ENCODE measurements around the gene PPP1R11. TPM values are rescaled to one million over a fixed set of nuclear protein-coding genes. Genes with fewer than 3 reads are reported as not detected.

PPP1R11 gene
- total and polyA plus RNA-seq, 2 experiments from 2014 or later = 19.6 to 26.6 TPM

DNA sequence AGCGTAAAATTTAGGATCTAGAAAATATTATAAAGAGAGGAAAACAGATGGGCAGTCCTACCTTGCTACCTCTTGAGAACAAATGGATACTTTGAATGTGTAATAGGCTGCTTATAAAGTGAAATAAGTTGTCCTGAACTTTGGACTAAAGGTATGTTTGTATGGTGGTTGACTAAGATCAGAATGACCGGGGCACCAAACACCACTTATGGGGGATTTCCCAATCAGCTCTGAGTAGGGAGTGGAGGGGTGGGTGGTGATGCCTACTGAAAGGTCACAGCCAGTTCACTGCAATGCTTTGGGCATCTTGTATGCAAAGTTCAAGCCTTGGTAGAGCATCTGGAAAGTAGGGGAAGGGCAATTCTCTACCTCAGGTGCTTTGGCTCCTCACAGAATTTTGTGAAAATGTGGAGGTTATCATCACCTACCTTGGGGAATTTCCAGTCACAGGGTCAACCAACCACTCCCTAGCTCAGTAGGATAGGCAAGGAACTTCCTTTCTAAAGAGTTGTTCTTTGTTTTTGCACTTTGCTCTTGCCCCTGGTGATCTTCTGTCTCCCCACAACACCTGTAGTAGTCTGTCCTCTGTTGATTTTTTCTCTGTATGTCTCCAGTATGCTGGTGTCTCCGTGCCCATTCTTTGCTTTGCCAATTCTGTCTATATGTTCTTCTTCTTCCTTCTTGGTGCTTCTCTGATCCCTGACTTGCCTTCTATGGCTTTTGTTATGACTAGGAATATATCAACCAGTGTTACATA is 46.2 kb downstream of the PPP1R11 start, which contains the start of gene TRIM31:
Gene TRIM31, minus strand, starts transcription at position 88 of the 757 bp plus-strand sequence. CDS start 285 bp downstream, outside the sequence.
- H4K20me1 ChIP-seq (replicated peaks; ENCODE audit: insufficient read depth) = no peaks in the 10 kb centered on the region
- no peak within 1 kb of the TSS for H3K4me3 Mint-ChIP-seq
- ATAC-seq = no peak

More for the DNA sequence above, 46.2 kb downstream of the PPP1R11 start, which contains the start of gene TRIM31:
- H3F3A ChIP-seq (replicated peaks; ENCODE audit: low read depth) = no peaks in the 10 kb centered on the region
- H3K9me2 ChIP-seq (ENCODE audit: insufficient read depth) = no peaks in the 10 kb centered on the region
- Mint-ChIP-seq H3K27me3 (ENCODE audit: insufficient read depth, low read depth, poor library complexity) (peaks cover 13% of the 10 kb centered on the region), H3K9me3 (no peaks in the 10 kb centered on the region), H3K36me3 (ENCODE audit: low read depth) (no peaks in the 10 kb centered on the region), H3K27ac (no peak within 1 kb of the TSS), H3K4me1 (no peaks in the 10 kb centered on the region)
- no peak for TF ChIP-seq NANOG (IDR thresholded peaks at IDR 0.05; ENCODE audit: borderline replicate concordance)
- TF ChIP-seq EZH2 (IDR thresholded peaks at IDR 0.05; ENCODE audit: low read depth, unreplicated experiment) = no peak
- TF ChIP-seq POLR2AphosphoS5 (IDR thresholded peaks at IDR 0.05; ENCODE audit: low read depth) = no peak
- TF ChIP-seq EZH2phosphoT487 (IDR thresholded peaks at IDR 0.05; ENCODE audit: unreplicated experiment) = no peak
- TF ChIP-seq, protein P1, sequence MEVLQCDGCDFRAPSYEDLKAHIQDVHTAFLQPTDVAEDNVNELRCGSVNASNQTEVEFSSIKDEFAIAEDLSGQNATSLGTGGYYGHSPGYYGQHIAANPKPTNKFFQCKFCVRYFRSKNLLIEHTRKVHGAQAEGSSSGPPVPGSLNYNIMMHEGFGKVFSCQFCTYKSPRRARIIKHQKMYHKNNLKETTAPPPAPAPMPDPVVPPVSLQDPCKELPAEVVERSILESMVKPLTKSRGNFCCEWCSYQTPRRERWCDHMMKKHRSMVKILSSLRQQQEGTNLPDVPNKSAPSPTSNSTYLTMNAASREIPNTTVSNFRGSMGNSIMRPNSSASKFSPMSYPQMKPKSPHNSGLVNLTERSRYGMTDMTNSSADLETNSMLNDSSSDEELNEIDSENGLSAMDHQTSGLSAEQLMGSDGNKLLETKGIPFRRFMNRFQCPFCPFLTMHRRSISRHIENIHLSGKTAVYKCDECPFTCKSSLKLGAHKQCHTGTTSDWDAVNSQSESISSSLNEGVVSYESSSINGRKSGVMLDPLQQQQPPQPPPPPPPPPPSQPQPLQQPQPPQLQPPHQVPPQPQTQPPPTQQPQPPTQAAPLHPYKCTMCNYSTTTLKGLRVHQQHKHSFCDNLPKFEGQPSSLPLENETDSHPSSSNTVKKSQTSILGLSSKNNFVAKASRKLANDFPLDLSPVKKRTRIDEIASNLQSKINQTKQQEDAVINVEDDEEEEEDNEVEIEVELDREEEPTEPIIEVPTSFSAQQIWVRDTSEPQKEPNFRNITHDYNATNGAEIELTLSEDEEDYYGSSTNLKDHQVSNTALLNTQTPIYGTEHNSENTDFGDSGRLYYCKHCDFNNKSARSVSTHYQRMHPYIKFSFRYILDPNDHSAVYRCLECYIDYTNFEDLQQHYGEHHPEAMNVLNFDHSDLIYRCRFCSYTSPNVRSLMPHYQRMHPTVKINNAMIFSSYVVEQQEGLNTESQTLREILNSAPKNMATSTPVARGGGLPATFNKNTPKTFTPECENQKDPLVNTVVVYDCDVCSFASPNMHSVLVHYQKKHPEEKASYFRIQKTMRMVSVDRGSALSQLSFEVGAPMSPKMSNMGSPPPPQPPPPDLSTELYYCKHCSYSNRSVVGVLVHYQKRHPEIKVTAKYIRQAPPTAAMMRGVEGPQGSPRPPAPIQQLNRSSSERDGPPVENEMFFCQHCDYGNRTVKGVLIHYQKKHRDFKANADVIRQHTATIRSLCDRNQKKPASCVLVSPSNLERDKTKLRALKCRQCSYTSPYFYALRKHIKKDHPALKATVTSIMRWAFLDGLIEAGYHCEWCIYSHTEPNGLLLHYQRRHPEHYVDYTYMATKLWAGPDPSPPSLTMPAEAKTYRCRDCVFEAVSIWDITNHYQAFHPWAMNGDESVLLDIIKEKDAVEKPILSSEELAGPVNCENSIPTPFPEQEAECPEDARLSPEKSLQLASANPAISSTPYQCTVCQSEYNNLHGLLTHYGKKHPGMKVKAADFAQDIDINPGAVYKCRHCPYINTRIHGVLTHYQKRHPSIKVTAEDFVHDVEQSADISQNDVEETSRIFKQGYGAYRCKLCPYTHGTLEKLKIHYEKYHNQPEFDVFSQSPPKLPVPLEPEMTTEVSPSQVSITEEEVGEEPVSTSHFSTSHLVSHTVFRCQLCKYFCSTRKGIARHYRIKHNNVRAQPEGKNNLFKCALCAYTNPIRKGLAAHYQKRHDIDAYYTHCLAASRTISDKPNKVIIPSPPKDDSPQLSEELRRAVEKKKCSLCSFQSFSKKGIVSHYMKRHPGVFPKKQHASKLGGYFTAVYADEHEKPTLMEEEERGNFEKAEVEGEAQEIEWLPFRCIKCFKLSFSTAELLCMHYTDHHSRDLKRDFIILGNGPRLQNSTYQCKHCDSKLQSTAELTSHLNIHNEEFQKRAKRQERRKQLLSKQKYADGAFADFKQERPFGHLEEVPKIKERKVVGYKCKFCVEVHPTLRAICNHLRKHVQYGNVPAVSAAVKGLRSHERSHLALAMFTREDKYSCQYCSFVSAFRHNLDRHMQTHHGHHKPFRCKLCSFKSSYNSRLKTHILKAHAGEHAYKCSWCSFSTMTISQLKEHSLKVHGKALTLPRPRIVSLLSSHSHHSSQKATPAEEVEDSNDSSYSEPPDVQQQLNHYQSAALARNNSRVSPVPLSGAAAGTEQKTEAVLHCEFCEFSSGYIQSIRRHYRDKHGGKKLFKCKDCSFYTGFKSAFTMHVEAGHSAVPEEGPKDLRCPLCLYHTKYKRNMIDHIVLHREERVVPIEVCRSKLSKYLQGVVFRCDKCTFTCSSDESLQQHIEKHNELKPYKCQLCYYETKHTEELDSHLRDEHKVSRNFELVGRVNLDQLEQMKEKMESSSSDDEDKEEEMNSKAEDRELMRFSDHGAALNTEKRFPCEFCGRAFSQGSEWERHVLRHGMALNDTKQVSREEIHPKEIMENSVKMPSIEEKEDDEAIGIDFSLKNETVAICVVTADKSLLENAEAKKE (CRISPR knock-in tag; IDR thresholded peaks at IDR 0.05) = no peak
- TF ChIP-seq, protein P2, sequence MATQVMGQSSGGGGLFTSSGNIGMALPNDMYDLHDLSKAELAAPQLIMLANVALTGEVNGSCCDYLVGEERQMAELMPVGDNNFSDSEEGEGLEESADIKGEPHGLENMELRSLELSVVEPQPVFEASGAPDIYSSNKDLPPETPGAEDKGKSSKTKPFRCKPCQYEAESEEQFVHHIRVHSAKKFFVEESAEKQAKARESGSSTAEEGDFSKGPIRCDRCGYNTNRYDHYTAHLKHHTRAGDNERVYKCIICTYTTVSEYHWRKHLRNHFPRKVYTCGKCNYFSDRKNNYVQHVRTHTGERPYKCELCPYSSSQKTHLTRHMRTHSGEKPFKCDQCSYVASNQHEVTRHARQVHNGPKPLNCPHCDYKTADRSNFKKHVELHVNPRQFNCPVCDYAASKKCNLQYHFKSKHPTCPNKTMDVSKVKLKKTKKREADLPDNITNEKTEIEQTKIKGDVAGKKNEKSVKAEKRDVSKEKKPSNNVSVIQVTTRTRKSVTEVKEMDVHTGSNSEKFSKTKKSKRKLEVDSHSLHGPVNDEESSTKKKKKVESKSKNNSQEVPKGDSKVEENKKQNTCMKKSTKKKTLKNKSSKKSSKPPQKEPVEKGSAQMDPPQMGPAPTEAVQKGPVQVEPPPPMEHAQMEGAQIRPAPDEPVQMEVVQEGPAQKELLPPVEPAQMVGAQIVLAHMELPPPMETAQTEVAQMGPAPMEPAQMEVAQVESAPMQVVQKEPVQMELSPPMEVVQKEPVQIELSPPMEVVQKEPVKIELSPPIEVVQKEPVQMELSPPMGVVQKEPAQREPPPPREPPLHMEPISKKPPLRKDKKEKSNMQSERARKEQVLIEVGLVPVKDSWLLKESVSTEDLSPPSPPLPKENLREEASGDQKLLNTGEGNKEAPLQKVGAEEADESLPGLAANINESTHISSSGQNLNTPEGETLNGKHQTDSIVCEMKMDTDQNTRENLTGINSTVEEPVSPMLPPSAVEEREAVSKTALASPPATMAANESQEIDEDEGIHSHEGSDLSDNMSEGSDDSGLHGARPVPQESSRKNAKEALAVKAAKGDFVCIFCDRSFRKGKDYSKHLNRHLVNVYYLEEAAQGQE (IDR thresholded peaks at IDR 0.05; ENCODE audit: unreplicated experiment) = no peak
- TF ChIP-seq, protein P3, sequence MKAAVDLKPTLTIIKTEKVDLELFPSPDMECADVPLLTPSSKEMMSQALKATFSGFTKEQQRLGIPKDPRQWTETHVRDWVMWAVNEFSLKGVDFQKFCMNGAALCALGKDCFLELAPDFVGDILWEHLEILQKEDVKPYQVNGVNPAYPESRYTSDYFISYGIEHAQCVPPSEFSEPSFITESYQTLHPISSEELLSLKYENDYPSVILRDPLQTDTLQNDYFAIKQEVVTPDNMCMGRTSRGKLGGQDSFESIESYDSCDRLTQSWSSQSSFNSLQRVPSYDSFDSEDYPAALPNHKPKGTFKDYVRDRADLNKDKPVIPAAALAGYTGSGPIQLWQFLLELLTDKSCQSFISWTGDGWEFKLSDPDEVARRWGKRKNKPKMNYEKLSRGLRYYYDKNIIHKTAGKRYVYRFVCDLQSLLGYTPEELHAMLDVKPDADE (IDR thresholded peaks at IDR 0.05) = no peak
- no peak for TF ChIP-seq JUNB (IDR thresholded peaks at IDR 0.05; ENCODE audit: unreplicated experiment)
- TF ChIP-seq, protein P4, sequence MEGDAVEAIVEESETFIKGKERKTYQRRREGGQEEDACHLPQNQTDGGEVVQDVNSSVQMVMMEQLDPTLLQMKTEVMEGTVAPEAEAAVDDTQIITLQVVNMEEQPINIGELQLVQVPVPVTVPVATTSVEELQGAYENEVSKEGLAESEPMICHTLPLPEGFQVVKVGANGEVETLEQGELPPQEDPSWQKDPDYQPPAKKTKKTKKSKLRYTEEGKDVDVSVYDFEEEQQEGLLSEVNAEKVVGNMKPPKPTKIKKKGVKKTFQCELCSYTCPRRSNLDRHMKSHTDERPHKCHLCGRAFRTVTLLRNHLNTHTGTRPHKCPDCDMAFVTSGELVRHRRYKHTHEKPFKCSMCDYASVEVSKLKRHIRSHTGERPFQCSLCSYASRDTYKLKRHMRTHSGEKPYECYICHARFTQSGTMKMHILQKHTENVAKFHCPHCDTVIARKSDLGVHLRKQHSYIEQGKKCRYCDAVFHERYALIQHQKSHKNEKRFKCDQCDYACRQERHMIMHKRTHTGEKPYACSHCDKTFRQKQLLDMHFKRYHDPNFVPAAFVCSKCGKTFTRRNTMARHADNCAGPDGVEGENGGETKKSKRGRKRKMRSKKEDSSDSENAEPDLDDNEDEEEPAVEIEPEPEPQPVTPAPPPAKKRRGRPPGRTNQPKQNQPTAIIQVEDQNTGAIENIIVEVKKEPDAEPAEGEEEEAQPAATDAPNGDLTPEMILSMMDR (conservative IDR thresholded peaks at IDR 0.05; ENCODE audit: low read depth in 2 of 2) = no peak
- no peak for TF ChIP-seq ZNF114 (CRISPR knock-in tag; IDR thresholded peaks at IDR 0.05)
- no peak for TF ChIP-seq STAT1 (IDR thresholded peaks at IDR 0.05; ENCODE audit: unreplicated experiment)
- no peak for TF ChIP-seq CREB1 (CRISPR knock-in tag; IDR thresholded peaks at IDR 0.05; ENCODE audit: low read depth)
- no peak for TF ChIP-seq ZNF331 (CRISPR knock-in tag; IDR thresholded peaks at IDR 0.05; ENCODE audit: low read depth)
- no peak within 1 kb of the TSS for H3K4me3 ChIP-seq
- H3K4me1 ChIP-seq (ENCODE audit: insufficient read depth) = no peaks in the 10 kb centered on the region
- no peak within 1 kb of the TSS for H3K4me2 ChIP-seq
- no peaks in the 10 kb centered on the region for H3K36me3 ChIP-seq (ENCODE audit: insufficient read depth)
- peaks cover 56% of the 10 kb centered on the region for H3K27me3 ChIP-seq (ENCODE audit: insufficient read depth)
- no peak within 1 kb of the TSS for H3K27ac ChIP-seq (ENCODE audit: low read depth)
- DNase-seq (ENCODE audit: low spot score) = no peak
- no peak within 1 kb of the TSS for H2AFZ ChIP-seq
- no peaks in the 10 kb centered on the region for H3K79me2 ChIP-seq (replicated peaks; ENCODE audit: insufficient read depth)
